HG03521 (cell line): ENCODE measurements around the gene GLRA1.
"Not testable (repeated sequence)": the region's sequence is repeated elsewhere in the genome, so short reads cannot be mapped to it uniquely, and the experiment has no call there.

Experiments
- ATAC-seq: cut with Tn5 transposase; IDR thresholded peaks from one replicate; pipeline ENCODE4 v1.9.1; 2021; ENCODE audit warnings: mild to moderate bottlenecking, moderate library complexity; ENCODE audit not compliant: unreplicated experiment

Gene GLRA1

DNA sequence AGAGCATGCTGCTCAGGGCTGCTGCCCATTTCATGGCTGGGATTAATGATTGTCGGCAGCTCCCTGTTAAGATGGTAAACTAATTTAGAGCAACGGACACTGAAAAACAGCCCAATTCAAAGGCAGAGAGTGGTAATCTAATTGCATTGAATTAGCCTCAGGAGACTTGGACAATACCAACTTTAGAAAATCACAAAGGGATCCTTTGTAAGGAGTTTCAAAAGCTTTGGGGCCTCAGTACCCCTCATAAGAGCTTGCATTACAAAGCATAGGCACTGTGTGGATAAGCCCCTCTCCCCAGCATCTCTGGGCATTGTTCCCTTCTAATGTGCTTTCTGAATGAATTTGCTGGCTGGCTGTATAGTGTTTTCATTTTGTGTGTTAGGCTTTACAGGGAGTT, 6.7 kb downstream of the GLRA1 start:
- no peak for ATAC-seq

DNA sequence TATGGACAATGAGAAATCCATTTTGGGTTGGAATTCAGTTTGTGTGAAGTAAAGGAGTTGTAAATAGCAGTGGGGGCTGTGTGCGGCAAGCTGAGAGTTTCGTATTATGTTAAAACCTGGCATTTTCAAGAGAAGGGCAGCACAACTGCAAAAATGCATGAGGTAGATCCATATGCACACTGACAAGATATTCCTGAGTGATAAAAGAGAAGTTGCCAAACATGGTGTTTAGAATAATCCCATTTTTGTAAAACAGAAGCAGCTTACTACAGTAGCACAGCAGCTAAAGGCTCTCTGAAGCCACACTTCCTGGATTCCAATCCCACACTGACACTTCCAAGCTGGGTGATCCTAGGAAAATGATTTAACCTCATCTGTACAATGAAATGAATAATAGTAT, 11.2 kb downstream of the GLRA1 start:
- no peak for ATAC-seq

DNA sequence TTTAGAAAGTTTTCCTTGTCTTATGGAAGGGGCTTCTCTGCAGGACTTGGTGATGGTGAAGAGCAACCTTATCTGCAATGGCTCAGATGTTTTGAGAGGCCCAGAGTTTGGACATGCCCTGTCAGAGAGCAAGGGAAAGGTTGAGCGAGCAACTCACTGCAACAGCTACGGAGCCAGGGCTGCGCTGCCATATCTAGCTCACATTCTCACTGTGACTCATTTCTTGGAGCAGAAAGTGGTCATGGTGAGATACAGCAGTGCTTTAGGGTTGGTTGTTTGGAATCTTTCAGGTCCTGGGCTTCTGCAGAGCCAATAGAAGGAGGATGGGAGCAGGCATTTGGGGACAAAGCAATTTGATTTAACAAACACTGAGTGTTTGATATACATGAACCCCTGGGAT, 12.3 kb downstream of the GLRA1 start:
- no peak for ATAC-seq

DNA sequence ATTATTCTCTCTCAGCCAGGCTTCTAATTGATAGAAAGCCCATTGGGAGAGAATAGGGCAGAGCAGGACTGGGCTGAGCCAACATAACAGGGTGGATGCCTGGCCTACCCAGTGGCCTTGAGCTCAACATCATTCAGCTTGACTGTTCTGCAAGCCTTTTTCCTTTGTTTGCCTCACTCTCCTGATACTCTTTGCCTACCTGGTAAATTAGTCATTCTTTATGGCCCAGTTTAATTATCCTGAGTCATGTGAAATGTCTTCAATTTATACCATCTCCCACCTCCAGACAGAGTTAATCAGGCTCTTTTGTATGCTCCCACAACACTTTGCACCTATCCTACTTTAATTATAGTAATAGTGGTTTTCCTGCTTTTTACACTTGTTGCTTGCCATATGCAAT, 13.6 kb downstream of the GLRA1 start:
- no peak for ATAC-seq

DNA sequence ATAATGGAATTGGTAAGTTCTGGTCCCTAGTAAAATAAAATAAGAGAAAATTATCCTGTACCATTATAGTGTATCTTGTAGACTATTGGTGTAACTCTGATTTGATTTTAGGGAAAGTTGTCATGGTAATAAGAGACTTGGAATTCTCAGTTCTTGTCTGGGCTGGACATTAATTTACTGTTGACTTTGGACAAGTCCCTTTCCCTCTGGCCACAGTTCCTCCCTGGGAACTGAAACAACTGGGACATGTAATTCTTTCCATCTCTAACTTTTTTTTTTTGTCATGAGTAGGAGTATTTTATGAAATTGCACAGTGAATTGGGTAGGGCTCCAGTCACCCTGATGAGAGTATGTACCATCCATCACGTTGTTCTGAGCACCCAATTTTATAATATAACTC, 15.0 kb downstream of the GLRA1 start:
- ATAC-seq: no peak

DNA sequence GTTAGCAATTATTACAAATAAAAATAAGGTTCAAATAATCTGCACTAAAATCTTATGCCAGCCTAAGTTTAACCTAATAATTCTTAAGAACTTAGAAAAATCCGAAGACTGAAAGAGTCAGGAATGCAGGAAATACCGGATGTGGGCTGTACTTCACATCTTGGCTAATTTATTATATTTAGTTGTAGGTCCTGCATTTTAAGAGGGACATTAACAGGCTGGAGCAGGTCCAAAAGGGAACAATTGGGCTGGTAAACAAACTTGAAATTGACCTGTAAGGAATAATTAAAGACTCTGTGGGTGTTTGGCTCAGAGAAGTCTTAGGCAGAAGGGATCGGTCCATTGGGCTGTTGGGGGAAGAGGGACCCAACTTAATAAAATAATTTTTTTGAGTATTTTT, 18.4 kb downstream of the GLRA1 start:
- no peak for ATAC-seq

DNA sequence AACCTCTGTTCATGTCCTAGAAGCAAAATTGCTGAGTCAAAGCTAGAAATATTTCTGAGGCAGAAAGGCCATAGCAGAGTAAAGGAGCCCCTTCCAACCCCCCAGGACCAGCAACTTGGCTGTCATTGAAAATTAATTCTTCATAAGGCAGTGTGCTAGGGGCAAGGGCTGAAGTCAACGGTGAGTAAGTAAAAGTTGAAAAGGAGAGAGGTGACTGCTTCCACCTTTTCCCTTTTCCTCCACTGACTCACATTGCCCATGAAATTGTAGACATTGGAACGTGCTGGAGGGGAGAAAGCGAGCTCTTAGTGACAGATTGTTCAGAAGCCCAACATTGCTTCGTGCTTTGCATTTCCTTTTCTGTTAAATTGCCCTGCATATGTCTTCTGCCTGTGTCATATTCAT, 19.1 kb downstream of the GLRA1 start:
- no peak for ATAC-seq

DNA sequence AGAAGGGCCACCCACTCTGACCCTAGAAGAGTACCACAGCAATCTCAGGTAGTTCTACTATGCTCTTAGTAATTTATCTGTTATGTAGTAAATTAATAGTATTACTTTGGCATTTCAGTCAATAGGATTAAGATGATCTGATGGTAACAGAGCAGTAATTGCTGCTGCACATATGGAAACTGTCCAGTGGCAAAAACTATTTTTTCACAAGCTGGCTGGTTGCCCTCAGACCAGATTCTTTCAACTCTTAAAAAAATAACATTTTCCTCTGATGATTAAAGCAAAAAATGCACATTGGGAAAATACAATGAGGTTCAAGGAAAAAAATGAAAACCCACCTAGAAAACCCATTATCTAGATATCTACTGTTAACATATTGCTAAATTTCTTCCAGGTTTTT, 19.7 kb downstream of the GLRA1 start:
- ATAC-seq: no peak

DNA sequence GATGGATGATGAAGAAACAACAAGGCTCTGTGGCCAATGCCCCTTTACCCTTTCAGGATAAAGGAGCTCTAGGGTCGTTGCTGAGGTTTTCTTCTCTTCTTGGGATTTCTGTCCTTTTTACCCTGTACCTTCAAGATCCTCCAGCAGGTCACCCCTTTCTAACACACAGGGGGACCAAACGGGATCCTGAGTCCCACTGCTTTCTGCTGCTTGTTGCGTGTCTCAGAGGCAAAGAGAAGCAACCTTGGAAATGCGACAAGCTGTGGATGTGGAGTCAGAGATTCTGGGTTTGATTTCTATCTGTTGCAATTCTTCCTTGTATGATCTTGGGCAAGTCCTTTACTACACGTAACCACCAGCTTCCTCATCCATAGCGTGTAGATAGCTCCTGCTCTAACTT, 20.5 kb downstream of the GLRA1 start:
- ATAC-seq: no peak

DNA sequence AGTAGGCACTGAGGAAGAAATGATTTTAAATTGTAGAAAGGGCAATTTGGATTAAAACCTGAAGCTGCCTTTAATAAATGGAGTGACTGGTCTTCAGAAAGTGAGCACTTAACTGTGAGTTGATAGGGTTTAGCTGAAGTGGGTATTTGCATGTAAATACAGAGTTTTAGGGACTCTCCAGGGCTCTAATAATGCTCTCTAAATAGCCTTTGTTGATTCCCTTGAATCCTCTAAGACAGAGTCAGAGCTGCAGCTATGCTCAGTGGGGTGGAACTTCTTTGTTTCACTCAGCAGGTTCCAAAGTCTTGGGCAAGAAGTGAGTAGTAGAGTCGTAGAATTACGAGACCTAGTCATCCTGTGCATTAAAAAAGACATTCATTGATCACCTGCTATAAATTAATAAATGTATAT, 21.4 kb downstream of the GLRA1 start:
- ATAC-seq: peak; percentile 84

DNA sequence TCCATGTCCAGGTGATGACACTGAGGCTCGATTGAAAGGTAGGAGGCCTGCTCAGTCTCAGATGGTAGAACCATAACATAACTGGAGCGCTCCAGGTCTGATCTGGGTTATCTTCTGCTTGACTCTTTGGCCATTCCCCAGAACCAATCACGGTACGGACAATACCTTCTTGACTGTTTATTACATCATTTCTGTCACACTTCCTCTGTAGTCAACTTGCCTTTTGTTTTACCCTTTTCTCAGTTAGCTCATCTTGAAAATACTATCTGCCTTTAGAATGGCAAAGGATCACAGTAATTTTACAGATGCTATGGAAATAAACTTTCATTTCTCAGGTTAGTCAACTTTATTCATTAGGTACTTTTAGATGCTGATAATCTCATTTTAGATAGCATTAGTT, 22.4 kb downstream of the GLRA1 start:
- no peak for ATAC-seq

DNA sequence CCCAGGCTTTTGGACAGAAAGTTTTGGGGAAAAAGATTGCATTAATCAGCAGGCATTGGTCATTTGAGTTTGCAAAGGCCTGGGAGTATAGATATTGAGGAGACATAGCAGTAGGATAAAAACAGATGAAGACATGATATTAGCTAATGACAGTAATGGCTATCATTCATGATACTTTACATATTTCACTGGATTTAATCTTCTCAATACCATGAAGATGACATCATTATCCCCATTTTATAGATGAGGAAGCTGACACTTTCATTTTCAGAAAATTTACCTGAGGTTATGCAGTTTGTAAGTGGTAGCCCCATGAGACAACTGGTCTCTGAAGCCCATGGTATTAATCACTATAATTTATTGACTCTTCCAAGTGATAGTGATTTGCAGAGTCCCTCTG, 23.0 kb downstream of the GLRA1 start:
- ATAC-seq: no peak

DNA sequence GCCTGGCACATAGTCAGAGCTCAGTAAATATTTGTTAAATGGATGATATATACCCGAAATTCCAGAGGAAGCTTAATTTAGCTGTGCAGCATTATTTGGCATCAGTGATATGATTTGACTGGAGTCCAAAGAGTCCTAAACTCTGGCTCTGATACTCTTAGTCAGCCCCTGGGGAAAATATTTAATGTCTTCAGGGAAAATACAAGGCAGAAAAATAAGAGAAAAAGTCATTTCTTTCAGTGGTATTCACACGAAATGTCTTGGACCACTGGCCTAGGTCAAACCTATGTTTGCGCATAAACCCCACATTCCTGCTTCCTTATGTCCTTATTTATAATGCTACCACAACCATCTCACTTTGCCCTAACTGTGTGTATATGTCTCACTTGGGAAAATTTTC, 23.8 kb downstream of the GLRA1 start:
- ATAC-seq: no peak

DNA sequence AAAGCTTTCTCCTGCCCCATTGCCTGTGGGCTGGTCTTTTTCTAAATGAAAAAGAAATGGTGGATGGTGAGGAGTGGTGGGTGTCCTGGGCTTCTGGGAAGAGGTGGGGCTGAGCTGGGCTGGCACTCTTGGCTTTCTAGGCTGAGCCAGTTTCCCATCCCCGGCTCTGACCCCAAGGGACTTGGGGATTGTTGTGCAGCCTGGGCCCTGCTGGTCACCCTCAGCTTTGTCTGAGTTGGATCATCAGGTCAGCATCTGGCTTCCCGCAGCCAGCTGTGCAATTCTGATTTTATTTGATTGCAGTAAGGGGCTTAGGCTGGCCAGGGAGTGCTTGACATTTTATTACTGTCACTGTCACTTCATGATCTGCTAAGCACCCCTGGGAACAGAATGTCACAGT, 25.3 kb downstream of the GLRA1 start:
- no peak for ATAC-seq

DNA sequence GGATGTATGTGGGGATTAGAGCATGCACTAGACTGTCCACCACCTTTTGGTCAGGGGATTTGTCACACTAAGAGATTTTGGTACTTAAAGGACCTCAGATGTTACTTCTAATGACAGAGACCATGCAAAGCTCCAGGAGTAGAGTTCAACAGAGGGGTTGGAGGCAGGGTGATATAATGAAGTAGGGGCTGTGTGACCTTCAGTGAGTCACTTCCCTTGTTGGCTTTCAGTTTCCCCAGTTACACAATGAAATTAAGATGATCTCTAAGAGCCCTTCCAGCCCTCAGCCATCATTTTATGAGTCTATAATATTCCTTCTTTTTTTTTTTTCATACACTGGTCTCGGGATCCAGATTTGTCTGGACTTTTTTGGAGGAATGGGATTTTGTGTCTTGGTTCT, 26.8 kb downstream of the GLRA1 start:
- ATAC-seq: no peak

DNA sequence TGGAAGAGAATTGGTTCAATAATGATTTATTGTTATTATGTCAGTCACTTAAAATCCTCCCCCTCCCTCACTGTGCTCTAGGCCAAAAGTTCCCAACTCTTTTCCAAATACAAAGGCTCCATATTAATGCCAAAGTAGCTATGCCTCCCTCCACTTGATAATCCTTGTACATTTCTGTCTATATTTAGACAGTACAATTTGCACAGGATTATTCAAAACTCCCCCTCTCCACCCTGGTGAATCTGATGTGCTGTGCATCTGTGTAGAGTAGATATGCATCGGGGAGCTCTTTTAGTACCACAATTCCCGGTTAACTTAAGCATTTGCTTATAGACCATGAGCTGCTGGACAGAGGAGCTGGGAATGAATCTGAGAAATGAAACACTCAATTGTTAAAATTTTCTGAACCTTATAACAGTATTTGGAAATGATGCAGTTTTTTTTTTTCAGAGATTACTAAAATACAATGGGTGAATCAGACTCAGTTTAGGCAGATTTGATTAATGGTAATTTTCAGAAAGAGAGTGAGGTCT, 27.6 kb downstream of the GLRA1 start:
- no peak for ATAC-seq

DNA sequence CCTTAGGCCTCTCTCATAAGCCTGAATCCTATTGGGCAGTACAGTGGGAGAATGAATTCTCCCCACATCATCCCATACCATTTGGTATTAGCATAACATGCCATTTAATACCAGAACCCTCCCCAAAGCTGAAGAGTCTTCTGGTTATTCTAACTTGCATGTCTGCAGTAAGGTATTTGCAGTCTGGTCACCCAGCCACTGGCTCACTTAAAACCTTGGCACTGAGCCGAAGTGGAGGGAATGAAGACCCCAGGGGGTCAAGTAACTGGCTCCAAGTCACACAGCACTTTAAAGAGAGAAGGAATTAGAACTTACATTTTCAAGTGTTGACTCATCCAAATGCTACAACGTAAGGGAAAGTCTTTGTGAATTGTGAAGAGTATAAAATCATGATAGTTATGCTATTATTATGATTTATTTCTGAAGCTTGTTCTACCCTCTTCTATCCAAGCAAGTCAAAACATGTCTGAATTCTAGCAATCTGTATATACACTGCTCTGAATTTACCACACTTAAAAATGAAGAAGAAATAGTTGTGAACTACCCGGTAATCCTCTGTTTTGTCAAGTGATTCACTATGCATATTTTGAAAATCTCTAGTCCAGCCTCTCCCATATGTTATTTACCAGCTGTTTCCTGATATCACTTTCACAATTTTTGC, 28.5 kb downstream of the GLRA1 start:
- ATAC-seq: no peak

DNA sequence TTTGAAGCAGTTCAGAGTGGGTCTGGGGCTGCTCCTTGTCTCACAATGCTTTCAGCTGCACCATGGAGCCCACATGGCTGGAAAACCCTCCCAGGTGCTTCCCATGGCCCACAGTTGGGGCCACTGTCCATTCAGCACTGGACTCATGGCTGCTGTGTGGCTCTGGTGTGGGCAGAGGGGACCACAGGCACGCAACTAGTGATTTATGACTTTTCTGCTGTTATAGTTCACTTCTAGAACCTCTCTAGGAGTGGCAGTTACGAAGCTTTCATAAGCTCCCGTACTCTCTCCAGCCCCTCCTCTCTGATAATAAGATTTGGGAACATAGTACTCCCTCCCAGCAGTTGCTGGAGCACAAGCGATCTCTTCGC, 29.0 kb downstream of the GLRA1 start:
- ATAC-seq: no peak

DNA sequence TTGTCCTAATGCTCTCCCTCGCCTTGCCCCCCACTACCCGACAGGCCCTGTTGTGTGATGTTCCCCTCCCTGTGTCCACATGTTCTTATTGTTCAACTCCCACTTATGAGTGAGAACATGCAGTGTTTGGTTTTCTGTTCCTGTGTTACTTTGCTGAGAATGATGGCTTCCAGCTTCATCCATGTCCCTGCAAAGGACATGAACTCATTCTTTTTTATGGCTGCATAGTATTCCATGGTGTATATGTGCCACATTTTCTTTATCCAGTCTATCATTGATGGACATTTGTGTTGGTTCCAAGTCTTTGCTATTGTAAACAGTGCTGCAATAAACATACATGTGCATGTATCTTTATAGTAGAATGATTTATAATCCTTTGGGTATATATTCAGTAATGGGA, 31.2 kb downstream of the GLRA1 start:
- not testable (repeated sequence) for ATAC-seq

DNA sequence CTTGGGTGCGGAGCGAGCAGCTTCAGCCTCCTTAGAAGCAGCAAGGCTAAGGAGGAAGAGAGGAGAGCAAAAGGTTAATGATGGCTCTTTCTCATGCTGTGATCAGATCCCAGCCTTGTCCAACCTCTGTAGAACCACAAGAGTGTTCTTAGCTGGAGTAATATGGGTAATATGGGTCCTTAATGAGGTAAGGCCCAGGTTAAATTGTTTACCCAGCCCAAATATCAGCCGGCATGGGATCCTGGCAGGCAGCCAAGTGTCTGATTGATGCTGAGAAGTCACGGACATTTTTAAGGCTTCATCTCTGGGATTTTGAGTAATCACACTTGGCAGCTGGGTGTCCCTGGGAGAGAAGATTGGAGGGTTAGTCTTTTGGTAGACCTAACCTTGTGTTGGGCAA, 32.3 kb downstream of the GLRA1 start:
- ATAC-seq: no peak

DNA sequence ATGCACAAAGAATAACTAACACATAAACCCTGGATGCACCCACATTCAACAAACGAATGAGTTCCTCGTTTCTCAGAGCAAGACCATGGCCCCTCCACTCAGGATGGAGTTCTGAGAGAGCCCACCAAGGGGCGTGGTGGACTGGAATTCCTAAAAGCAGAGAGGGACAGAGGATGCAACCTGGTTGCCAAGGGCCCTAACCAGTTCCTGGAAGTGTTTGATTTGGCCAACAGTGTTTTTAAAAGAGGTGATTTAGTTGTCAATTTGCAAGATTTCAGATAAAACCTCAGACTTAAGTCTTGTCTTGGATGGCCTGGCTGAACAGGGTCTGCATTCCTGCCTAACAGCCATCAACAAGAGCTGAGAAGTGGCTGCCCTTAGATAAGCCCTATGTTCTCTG, 34.4 kb downstream of the GLRA1 start:
- no peak for ATAC-seq

DNA sequence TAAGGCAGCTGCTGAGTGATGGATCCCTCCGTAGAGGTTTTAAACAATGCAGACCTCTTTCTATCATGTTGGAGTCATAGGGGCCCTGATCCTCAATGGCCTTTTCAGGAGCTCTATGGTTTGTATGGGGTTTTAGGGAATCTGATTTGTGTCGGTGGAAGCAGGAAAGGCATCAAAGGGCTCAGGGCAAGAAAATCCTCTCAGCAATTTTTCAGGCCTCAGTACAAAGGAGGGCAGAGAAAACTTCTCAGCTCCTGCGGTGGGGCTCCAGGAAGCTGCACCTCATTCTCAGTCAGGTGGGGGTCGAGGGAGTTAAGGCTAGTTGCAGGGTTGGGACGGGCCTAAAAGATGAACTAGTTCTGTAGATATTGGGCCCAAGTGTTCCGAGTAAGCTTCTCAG, 35.0 kb downstream of the GLRA1 start:
- ATAC-seq: no peak

DNA sequence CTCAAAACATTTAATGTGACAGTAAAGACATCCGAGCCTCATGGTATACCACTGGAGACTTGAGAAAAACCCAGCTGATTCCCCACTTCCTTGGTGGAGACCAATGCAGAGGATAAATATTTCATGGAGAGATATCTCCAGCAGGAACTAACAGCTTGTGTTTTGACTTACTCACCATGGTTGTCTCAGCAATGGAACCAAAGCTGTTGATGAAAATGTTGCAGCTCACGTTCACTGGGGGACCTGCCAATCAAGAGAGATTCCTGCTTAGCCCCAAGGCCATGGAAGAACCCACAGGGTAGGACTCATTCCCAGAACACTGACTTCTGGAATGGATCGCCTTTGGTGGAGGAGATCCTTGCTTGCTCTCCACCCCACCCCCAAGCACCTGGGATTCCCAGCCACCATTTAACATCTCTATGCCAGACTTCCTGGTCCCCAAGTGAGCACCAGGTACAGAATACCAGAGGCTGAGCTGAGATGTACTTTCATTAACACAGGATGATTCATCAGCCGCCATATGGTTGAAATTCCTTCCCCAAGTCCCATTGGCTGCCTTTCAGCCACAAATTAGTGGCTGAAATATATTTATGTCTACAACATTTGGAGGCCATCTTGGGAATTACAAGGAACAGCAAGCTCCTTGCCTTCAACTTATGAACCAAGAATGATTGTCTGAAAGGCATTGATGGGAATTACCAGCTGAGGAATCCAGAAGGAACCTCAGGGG, 37.9 kb downstream of the GLRA1 start:
- no peak for ATAC-seq
